Glomerular endothelial cell (primary cell): Measurements from ENCODE around the gene NBAS. TPM values are rescaled to one million over a fixed set of nuclear protein-coding genes. Genes with fewer than 3 reads are reported as not detected.

Experiments
- DNase-seq: peaks from one replicate; pipeline ENCODE4 v3.0.0-alpha.2; 2011; ENCODE audit warnings: low read depth, low spot score; ENCODE audit errors: extremely low read depth
- total RNA-seq: library from RNA; depleted of rRNA; stranded (reverse); fragments of >200 nt; gene quantifications from 2 replicates; pipeline ENCODE4 v1.2.3, GENCODE V29; 2015

NBAS gene
- total RNA-seq, 1 donor from 2014 or later = 57.7 TPM

DNA sequence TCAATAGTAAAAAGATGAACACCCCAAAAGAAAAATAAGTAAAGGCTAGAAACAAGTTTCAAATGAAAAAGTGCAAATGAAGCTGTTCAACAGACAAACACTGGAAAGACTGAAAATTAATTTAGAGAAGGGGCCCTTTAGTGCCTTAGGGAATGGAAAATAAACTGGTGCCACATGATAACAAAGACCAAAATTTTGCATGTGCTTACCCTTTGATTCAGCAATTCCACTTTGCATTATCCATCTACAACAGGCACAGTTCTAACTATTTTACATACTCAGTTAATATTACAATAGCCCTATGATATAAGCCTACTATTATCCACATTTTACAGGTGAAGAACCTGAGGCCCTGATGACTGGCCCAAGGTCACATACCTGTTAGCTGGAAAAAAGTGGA lies 183.9 kb downstream of the NBAS start:
- DNase-seq = no peak

DNA sequence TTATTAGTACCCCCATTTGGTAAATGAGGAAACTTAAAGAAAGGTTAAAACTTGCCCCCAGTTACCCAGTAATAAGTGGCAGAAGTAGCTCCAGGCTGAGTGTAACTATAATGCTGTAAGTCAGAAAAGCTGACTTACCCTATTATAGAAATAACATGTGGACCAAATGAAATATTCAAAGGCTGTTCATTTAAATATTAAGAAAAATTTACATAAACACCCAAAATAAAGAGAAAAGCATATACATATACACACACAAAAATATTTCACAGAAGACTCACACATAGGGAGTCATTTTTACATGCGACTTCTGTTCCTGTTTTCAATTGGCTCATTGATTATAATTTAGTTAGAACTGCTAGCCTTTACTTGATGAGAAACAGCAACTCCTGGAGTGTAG lies 189.1 kb downstream of the NBAS start:
- no peak for DNase-seq

DNA sequence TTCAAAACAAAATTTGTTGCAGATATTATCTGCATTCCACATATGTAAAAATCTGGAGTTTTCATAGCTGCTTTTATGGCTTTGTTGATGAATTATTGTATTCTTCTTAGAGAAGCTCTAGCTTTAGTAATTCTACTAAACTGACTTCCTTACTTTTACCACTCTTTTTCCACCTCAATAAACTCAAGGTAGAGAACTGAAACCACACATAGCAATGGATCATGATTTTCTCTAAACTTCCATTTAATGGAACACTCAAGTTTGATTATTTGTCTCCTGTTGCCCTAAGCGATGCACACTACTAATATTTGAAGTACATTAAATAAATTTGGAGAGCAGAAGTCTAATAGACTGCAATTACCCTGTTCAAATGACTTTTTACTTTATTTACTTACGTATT lies 192.0 kb downstream of the NBAS start:
- no peak for DNase-seq

DNA sequence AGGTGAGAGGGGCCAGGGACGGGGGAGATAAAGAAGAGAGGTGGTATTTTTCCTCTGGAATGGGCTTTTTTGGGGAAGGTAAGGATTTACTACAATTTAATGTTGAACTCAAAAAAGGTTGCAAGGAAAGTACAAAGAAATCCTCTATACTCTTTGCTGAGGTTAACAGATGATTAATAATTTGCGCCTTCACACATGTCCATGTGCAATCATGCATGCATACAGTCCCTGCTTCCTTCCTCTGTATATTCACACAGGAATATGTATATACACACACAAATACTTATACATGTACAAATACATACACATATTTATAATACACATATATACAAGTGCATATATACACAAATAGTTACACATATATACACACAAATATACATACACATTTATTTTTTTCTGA lies 193.4 kb downstream of the NBAS start:
- DNase-seq = no peak

DNA sequence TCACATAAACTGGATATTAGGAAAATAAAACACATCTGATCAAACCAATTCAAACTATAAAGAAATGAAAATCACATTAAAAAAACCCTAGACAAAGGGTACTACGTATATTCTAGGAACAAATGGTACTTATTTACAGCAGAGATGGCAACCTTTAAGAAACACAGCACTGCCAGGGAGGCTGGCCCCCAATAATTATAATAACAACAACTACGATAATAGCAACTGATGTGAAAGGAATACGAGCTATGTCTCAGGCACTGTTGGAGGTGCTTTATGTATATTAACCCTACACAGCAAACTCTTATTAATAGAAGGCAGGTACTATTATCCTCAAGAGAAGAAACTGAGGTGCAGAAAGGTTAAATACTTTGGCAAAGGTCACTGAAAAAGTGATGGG lies 193.9 kb downstream of the NBAS start:
- DNase-seq = no peak

DNA sequence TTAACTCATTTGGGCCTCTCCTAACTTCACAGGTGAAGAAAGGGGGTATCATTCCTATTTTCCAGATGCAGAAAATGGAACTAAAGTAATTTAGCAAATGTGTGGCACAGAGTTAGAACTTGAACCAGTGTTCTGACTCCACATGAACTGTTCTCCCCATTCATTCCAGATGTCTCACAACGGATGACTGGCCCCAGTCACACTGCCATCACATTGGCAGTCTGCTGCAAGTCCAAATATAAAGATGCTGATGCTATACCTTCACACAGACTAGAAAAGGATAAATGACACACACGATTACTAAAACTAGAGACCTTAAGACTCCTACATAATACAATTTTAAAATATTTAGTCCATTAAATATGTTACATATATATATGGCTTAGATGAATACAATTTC lies 195.7 kb downstream of the NBAS start:
- DNase-seq = no peak

DNA sequence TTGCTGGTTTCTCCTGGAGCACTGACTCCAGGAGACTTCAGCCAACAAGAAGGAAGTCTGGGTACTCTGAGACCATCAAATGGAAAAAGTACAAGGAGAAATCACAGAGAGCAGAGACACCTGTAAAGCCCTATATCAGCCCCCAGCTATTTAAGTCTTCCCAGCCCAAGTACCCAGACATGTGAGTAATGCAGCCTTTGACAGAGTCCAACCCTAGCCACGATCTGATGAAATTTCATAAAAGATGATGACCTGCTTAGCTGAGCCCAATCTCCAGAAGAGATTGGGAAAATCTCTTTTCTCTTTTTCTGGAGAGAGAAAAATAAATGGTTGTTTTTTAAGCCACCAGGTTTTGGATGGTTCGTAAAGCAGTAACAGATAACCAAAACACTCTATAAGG lies 196.6 kb downstream of the NBAS start:
- DNase-seq = no peak

DNA sequence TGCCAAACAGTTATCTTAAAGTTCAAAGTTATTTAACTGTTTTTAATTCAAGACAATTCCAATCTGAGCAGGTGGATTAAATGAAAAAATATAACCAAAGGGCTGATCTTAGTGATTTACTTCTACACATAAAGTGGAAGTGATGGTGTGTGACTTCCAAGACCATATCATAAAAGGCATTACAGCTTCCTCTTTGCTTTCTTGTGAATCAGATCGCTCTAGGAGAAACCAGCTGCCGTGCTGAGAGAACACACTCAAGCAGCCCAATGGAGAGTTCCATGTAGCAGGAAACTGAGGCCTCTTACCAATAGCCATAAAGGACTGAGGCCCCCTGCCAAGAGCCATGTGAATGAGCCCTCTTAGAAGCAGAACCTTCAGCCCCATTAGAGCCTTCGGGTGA lies 197.4 kb downstream of the NBAS start:
- no peak for DNase-seq

DNA sequence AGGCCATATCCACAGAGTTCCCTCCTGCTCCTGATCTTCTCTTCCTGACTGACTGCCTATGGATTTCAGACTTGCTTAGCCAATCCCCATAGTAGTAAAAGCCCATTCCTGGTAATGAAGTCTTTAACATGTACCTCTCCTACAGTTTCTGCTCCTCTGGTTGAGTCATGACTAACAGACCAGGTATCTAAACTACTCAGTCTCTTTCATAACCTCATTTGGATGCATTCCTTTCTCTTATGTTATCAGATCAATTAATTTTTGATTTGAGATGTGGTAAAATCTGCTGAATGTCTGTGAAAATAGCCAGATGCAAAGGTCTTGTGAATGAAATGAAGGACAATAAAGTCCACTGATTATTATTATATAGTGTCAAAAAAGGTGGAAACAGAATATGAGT lies 198.0 kb downstream of the NBAS start:
- DNase-seq = no peak

DNA sequence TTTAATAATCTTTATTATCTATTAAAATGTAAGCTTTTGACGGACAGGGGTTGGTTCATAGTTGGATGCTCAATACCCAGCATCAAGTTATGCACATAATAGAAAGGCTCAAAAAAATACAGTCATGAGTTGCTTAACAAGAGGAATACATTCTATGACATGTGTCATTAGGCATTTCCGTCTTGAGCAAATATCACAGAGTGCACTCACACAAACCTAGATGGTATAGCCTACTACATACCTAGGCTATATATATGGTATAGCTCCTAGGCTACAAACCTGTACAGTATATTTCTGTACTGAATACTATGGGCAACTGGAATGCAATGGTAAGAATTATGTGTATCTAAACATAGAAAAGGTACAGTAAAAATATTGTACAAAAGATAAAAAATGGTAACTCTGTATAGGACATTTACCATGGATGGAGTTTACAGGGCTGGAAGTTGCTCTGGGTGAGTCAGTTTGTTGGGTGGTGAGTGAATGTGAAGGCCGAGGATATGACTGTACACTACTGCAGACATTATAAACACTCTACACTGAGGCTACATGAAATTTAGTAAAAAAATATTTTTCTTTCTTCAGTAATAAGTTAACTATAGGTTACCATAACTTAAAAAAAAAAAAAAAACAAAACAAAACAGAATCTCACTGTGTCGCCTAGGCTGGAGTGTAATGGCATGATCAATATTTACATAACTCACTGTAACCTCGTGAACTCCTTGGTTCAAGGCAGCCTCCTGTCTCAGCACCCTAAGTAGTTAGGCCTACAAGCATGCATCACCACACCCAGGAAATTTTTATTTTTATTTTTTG lies 201.2 kb downstream of the NBAS start:
- DNase-seq = peak; percentile 75

DNA sequence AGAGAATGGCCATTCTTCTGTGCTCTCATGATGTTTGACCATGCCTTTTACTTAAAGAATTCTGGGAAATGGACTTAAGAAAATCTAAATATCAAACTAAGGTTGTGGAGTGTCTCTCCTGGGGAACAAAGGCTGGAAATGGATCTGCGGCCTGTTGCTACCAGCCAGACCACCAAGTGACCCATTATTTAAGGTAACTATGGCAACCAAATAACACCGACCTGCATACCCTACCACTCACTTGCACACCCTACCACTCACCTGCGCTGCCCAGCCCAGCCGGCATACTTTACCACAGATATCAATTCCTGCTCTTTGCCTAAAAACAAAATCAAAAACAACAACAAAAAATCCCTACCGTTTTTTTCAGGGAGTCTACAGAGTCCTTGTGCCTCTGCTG lies 203.2 kb downstream of the NBAS start:
- DNase-seq = no peak

DNA sequence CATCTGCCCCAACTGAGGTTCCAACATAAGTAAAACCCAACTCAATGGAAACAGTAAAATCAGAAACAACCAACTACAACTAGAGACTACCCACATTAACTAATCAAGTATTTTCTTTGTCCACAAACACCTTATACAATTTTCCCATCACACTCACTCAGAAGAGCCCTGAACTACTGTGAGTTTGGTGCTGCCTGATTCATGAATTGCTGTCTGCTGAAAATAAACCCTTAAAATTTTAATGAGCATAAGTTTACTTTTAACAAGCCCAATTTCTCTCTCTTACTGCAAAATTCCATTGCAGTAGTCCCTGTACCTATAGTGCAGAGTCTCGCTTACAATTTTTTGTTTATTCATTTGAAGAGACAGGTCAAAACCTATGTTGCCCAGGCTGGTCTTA lies 203.9 kb downstream of the NBAS start:
- DNase-seq = no peak

DNA sequence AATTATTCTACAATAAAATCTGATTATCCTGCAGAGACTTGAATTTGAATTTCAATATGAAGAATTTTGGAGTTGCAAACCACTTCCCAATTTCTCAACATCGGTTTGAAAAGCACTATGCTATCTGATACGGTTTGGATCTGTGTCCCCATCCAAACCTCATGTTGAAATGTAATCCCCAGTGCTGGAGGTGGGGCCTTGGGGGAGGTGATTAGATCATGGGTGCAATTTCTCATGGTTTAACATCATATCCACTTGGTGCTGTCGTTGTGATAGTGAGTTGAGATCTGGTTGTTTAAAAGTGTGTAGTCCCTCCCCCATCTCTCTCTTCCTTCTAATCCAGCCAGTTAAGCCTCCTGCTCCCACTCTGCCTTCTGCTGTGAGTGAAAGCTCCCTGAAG lies 205.7 kb downstream of the NBAS start:
- DNase-seq = no peak

DNA sequence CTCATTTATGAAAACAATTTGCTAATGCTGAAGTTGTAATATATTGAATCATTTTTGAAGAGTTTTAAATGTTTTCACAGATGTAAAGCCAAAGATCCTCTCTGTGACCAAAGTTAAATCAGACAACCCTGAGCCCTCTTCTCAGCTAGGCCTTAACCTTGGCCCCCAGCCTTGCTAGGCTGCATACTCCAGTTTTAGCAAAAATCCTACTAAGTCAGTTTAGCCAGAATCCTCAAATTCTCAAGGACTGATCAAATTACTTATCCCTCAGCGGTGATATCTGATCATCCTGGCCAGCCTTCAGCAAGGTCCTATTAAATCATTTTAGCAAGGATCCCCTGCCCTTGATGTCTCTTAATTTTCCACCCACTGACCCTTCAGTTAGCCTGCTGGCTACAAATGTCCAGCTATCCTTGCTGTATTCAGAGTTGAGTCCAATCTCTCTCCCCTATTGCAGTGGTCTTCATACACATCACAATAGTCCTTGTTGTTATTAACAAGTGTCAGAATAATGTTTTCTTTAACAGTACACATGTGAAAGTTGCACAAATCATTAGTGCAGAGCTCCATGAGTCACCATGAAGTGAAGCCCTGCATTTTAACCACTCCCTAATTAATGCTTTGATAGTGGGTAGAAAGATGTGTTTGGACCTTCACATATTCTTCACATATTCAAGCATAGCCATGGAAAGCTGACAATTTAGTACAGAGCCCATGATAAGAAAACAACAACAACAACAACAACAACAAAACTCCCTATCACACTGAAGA lies 206.4 kb downstream of the NBAS start:
- DNase-seq = no peak

DNA sequence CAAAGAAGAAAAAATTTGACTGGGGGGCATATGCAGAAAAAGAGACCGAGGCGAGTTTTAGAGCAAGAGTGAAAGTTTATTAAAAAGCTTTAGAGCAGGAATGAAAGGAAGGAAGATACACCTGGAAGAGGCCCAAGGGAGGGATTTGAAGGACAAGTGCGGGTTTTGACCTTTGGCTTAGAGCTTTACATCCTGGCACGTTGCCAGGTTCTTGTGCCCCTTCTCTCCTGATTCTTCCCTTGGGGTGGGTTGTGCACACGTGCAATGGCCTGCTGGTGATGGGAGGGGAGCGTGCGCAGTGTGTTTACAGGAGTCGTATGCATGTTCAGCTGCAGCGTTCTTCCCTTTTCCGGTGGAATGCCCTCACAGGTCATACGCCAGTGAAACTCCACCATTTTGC lies 208.8 kb downstream of the NBAS start:
- DNase-seq = no peak

DNA sequence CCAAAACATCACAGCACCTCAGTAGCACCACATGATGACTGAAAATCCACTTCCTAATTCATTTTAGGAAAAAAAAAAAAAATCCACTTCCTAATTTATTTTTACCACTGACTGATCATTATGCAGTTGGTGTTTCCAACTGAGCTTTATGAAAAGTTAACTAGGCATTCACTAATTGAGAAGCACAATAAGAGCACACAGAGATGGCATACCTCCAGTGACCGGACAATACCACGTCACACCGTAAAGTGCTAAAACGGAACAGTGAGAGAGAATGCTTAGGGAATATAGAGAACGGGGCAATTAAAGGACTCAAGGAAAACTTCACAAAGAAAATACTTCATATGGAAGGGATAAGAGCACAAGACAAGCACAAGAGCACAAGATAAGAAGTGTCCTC lies 212.5 kb downstream of the NBAS start:
- no peak for DNase-seq

DNA sequence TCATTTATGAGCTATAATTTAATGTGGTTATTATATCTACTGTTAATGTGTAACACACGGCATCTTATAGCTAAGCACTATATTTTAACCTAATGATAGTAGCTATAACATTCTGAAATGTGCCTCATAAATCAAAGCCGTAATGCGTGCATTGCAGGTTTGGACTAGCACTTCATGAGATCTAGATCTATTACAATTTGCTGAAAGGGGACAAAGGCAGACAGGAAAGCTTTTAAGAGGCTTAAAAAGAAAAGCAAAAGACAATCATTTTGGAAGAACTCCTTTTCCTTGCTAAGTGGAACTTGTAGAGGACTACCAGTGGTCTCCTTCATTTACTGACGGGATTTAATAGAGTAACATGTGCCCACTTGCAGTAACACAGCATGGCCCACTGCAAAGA lies 213.1 kb downstream of the NBAS start:
- no peak for DNase-seq

DNA sequence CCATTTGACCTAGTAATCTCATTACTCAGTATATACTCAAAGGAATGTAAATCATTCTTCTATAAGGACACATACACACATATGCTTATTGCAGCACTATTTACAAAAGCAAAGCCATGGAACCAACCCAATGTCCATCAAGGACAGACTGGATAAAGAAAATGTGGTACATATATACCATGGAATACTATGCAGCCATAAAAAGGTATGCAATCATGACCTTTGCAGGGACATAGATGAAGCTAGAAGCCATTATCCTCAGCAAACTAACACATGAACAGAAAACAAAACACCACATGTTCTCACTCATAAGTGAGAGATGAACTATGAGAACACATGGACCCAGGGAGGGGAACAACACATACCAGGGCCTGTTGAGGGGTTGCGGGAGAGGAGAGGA lies 214.5 kb downstream of the NBAS start:
- no peak for DNase-seq

DNA sequence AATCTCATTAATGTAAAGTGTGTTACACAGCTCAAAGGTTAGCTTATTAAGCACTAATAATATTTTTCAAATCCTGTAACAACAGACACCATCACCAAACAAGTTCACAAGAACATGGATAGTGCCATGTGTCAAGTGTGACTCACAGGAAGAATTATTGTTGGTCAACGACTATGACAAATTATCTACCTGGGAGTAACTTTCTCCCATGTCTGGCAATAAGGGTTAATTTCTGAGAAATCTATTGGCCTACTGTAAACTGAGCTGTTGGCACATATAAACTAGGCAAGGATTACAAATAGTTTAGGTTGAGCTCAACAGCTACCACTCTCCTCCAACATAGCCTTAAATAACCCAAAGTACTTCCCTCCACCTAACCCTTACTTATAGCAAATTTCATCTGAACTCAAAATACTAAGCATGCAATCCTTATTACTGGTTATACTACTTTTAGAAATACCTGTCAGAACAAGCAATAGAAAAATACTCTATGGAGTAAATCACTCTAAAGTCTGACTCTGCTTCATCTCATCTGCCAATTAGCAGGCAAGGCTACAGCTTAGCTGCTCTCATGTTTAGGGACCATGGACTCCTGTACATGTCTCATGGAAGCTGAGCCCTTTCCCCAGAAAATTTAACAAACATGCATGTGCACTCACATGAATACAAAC lies 223.0 kb downstream of the NBAS start:
- no peak for DNase-seq

DNA sequence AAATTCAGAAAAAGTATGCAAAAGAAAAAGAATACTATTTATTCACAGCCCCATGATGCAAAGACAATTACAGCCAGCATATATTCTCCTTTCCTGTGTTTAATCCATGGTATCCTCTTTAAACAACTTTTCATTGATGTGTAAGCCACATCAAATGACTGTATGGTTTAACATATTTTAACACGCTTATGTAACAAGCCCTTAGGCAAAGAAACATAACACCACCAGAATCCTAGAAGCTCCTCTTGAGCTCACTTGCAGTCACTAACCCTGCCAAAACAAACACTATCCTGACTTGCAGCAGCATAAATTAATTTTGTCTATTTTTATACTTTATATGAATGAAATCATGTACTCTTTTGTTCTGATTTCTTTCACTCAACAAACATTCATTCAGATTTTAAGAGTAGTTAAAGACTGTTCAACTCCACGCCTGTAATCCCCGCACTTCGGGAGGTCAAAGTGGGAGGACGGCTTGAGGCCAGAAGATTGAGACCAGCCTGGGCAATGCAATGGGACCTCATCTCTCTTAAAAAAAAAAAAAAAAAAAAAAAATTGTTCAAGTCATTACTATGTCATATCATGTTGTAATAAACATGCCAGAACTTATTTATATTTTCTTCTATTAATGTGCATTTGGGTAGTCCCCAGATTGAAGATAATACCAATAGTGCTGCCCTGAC lies 226.3 kb downstream of the NBAS start:
- DNase-seq = no peak

DNA sequence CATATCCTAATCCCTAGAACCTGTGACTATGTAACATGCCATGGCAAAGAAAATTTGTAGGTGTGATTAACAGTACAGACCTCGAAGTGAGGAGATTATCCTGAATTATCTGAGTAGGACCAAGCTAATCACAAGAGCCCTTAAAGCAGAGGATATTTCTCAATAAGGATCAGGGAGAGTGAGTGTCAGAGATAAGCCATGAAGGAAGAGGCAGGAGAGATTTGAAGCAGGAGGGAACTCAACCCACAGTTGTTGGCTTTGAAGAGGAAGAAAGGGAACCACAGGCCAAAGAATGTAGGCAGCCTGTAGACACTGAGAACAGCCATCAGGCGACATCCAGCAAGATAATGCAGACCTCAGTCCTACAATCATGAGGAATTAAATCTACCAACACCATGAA lies 229.3 kb downstream of the NBAS start:
- no peak for DNase-seq
